HCT116 (cell line): Measurements from ENCODE around the gene SECTM1.

Experiments used
- CTCF ChIP-seq, 3 experiments: fragments of 200-600 bp in 1 of 3; sonication (generic) in 1 of 3; IDR thresholded peaks in 2 of 3; conservative IDR thresholded peaks in 1 of 3; 2 replicates each; pipeline ENCODE4 v1.5.1; 2012 to 2017; ENCODE audit warnings: low read depth in 2 of 3, low read length in 2 of 3, antibody characterized with exemption in 1 of 3, borderline replicate concordance in 1 of 3, control low read depth in 1 of 3, mild to moderate bottlenecking in 1 of 3, mixed read lengths in 1 of 3, mixed run types in 1 of 3, moderate library complexity in 1 of 3; ENCODE audit not compliant: insufficient read depth in 1 of 3
- EGR1 ChIP-seq: IDR thresholded peaks from 2 replicates; pipeline ENCODE4 v1.6.1; 2012; ENCODE audit warnings: low read depth
- EZH2 ChIP-seq: fragments of 200-600 bp; sonication (generic); IDR thresholded peaks from 2 replicates; pipeline ENCODE4 v1.6.1; 2017; ENCODE audit warnings: antibody characterized with exemption, mixed run types
- POLR2A ChIP-seq: IDR thresholded peaks from 2 replicates; pipeline ENCODE4 v1.7.0; 2011; ENCODE audit warnings: borderline replicate concordance; ENCODE audit not compliant: insufficient read depth, insufficient read length; ENCODE audit errors: extremely low read depth
- POLR2AphosphoS5 ChIP-seq: IDR thresholded peaks from 2 replicates; pipeline ENCODE4 v1.6.1; 2011; ENCODE audit warnings: mild to moderate bottlenecking, low read depth, low read length, moderate library complexity
- RAD21 ChIP-seq: IDR thresholded peaks from 2 replicates; pipeline ENCODE4 v1.6.1; 2012; ENCODE audit warnings: low read depth, mild to moderate bottlenecking
- SIN3A ChIP-seq: IDR thresholded peaks from 2 replicates; pipeline ENCODE4 v1.6.1; 2012; ENCODE audit warnings: low read depth
- SP1 ChIP-seq: IDR thresholded peaks from 2 replicates; pipeline ENCODE4 v1.6.1; 2012; ENCODE audit warnings: low read depth
- TCF7L2 ChIP-seq: IDR thresholded peaks from 2 replicates; pipeline ENCODE4 v1.7.0; 2011; ENCODE audit warnings: borderline replicate concordance, inconsistent platforms; ENCODE audit not compliant: insufficient read depth, insufficient read length; ENCODE audit errors: extremely low read depth
- YY1 ChIP-seq: IDR thresholded peaks from 2 replicates; pipeline ENCODE4 v1.6.1; 2011; ENCODE audit warnings: low read length, low read depth, moderate library complexity, mild to moderate bottlenecking; ENCODE audit not compliant: insufficient replicate concordance; ENCODE audit errors: extremely low read depth
- ZBTB33 ChIP-seq: IDR thresholded peaks from 2 replicates; pipeline ENCODE4 v1.6.1; 2011; ENCODE audit warnings: mild to moderate bottlenecking, low read length, moderate library complexity; ENCODE audit not compliant: insufficient replicate concordance; ENCODE audit errors: extremely low read depth
- ZNF274 ChIP-seq: fragments of 200-500 bp; sonication (Bioruptor generic); IDR thresholded peaks from 2 replicates; pipeline ENCODE4 v1.6.1; 2014; ENCODE audit warnings: mild to moderate bottlenecking, low read depth, low read length, inconsistent platforms

GRCh38 chr17:82278308-82278707 lies 55.3 kb downstream of the SECTM1 start:
- TF ChIP-seq CTCF (IDR thresholded peaks at IDR 0.05 in 2 of 3, conservative IDR thresholded peaks at IDR 0.05 in 1 of 3; ENCODE audit: borderline replicate concordance in 1 of 3, insufficient read depth in 1 of 3, low read depth in 2 of 3, low read length in 2 of 3) (no peak), POLR2A (no peak), ZNF274 (no peak), YY1 (no peak), EGR1 (no peak), RAD21 (no peak), EZH2 (no peak), SIN3A (no peak), POLR2AphosphoS5 (no peak), ZBTB33 (no peak), TCF7L2 (no peak), SP1 (no peak)
